ENCODE data around the gene MAPK9.

MAPK9 gene

GRCh38 chr5:180311216-180311615 is 19.3 kb upstream of the MAPK9 start:
- TF ChIP-seq ZFX (IDR thresholded peaks at IDR 0.05) (no peak), CTCF (conservative IDR thresholded peaks at IDR 0.05) (no peak)
- H3K27ac ChIP-seq = no peak overlapping the region

DNA sequence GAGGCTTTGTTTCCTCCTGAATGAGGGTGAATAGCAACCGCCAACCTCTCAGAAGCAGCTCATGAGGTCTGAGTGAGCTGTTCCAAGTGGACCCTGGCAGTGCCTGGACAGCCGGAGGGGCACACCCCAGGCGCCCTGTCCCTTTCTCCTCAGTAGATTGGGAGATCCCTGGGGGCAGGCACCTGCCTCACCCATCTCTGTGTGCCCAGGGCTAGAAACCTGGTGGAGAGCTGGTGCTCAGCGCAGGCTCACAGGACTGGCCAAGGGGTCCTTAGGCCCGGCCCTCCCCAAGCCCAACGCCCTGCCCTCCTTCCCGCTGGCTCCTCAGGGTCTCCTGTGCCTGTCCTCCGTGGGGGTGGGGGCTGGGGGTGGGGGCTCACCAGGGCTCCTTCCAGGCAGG is 14.9 kb upstream of the MAPK9 start:
- no peak for TF ChIP-seq CTCF (conservative IDR thresholded peaks at IDR 0.05)
- TF ChIP-seq ZFX (IDR thresholded peaks at IDR 0.05) = no peak
- H3K27ac ChIP-seq = no peak overlapping the region

DNA sequence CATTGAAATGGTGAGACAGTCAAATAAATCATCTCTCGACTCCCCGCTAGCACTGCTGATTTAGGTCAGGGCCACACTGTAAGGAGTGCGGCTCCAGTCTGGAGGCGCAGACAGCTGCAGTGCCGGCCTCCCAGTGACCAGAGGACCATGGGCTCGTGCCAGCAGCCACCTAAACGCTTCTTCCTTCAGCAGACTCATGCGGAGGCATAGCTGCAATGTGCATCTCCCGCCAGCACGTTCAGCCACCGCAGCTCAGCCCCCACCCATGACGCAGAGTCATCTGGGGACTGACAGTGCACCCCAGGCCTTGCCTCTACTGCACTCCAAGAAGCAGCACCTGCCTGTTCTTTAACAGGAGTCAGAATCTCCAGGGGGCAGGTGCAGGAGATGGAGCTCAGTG is 13.6 kb upstream of the MAPK9 start:
- H3K27ac ChIP-seq = no peak overlapping the region
- TF ChIP-seq ZFX (IDR thresholded peaks at IDR 0.05) = no peak
- TF ChIP-seq CTCF (conservative IDR thresholded peaks at IDR 0.05) = no peak

DNA sequence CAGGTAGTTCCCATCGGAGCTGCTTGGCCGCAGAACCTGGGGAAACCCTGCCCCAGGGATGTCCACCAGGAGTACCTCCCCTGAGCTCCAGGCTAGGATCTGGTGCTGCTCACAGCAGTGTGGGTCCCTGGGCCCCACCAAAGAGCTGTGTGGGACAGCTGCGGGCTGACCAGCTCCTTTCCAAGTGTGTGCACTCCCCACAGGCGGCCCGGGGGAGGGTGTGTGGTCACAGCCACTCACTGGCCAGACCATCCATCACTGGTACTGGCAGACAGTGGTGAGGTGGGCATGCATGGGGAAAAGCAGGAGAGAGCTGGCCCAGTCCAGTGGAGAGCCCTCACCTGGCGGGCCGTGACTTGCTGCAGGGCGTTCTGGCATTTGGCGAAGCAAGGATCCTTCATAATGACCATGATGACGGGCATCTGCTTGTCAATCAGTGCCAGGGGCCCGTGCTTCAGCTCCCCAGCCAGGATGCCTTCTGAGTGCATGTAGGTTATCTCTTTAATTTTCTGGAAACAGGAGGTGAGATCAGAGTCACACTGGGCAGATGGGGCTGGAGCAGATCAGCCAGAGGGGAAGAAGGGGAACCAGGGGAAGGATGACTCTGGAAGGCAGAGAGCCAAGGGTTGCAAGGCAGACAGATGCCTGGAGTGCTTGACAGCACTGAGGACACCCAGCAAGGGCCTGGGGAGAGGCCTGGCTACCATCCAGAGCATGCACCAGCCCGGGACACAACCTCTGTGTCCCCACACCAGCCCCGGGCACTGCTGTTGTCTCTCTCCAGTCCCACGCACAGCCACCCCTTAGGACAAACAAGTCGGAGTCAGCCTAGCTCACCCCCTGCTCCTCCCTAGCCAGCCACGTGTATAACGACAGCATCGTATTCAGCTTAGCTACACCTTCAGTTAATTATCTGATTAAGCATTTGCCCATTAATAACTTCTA is 12.8 kb upstream of the MAPK9 start:
- no peak for TF ChIP-seq CTCF (conservative IDR thresholded peaks at IDR 0.05)
- no peak overlapping the region for H3K27ac ChIP-seq

DNA sequence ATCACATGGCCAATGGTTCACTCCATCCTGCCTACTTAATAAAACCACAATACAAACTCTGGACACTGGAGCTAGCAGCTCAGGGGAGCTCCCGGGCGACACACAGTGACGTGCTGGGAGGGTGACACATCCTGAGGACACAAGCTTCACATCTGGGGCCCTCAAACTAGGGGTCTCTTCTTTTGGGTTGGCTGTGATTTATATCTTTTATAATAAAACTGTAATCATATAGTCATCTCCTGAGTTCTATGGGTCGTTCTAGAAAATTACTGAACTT is 12.1 kb upstream of the MAPK9 start:
- TF ChIP-seq ZFX (IDR thresholded peaks at IDR 0.05) = no peak
- TF ChIP-seq CTCF (conservative IDR thresholded peaks at IDR 0.05) = no peak

GRCh38 chr5:180303226-180304015 is 11.5 kb upstream of the MAPK9 start:
- TF ChIP-seq ZFX (IDR thresholded peaks at IDR 0.05) (no peak), CTCF (conservative IDR thresholded peaks at IDR 0.05) (no peak)
- no peak overlapping the region for H3K27ac ChIP-seq

More for the DNA sequence above, 12.1 kb upstream of the MAPK9 start:
- no peak overlapping the region for H3K27ac ChIP-seq

DNA sequence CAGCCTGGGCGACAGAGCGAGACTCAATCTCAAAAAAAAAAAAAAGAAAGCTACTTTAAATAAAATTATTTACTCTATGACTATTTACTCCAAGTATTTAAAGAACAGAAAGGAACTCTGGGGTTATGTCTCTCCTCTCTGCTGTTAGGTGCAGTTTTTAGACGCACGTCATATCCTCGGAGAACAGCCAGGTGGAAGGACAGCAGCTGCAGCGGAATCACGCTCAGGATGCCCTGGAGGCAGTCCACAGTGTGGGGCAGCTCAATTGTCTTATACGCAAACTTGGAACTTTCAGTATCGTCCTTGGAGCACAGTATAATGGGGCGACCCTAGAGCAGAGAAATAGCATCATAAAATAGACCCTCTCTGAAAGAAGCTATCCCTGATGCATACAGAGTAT is 10.4 kb upstream of the MAPK9 start:
- no peak overlapping the region for H3K27ac ChIP-seq
- TF ChIP-seq ZFX (IDR thresholded peaks at IDR 0.05) (no peak), CTCF (conservative IDR thresholded peaks at IDR 0.05) (no peak)
